Measurements from ENCODE around the gene TESPA1. TPM values are rescaled to one million over a fixed set of nuclear protein-coding genes. Genes with fewer than 3 reads are reported as not detected.

Gene TESPA1
- total and polyA plus RNA-seq, 5 donors = 0.14 to 1.1 (median 0.74) TPM

GRCh38 chr12:54959291-54960018, 25.1 kb downstream of the TESPA1 start:
- H3K9me3 ChIP-seq (ENCODE audit: control insufficient read depth, low read length) = no peaks in the 10 kb centered on the region
- H3K4me1 ChIP-seq (ENCODE audit: control insufficient read depth, insufficient read depth, low read length) = no peaks in the 10 kb centered on the region
- no peak for DNase-seq
- no peak overlapping the region for H3K27ac ChIP-seq (ENCODE audit: low read length)
- WGBS = 57% methylated on average over 10 of the region's 10 CpGs
- intact Hi-C loops (cut with DNase I) = loop anchor here (2.0 to 10.0 kb wide), 7 partner anchors 207 to 362 kb away; no protein-coding TSS in a partner anchor
- no peak for ATAC-seq
- no peak overlapping the region for H3K4me3 ChIP-seq (ENCODE audit: low read length)
- no peaks in the 10 kb centered on the region for H3K27me3 ChIP-seq (ENCODE audit: control insufficient read depth, insufficient read depth)

GRCh38 chr12:54958048-54958658, 26.4 kb downstream of the TESPA1 start:
- no peaks in the 10 kb centered on the region for H3K27me3 ChIP-seq (ENCODE audit: control insufficient read depth, insufficient read depth)
- intact Hi-C loops (cut with DNase I) = loop anchor here (2.0 to 10.0 kb wide), 7 partner anchors 206 to 361 kb away; no protein-coding TSS in a partner anchor
- no peaks in the 10 kb centered on the region for H3K9me3 ChIP-seq (ENCODE audit: control insufficient read depth, low read length)
- 96% methylated on average over 3 of the region's 3 CpGs for WGBS
- no peaks in the 10 kb centered on the region for H3K4me1 ChIP-seq (ENCODE audit: control insufficient read depth, insufficient read depth, low read length)
- peak; percentile 52 to 55 for ATAC-seq
- H3K27ac ChIP-seq (ENCODE audit: low read length) = no peak overlapping the region
- no peak overlapping the region for H3K4me3 ChIP-seq (ENCODE audit: low read length)
- DNase-seq = no peak

- 74% methylated on average over 10 of the region's 10 CpGs for WGBS
- no peaks in the 10 kb centered on the region for H3K9me3 ChIP-seq (ENCODE audit: control insufficient read depth, low read length)
- no peaks in the 10 kb centered on the region for H3K27me3 ChIP-seq (ENCODE audit: control insufficient read depth, insufficient read depth)
- intact Hi-C loops (cut with DNase I) = loop anchor here (5.0 to 10.0 kb wide), 6 partner anchors 205 to 360 kb away; no protein-coding TSS in a partner anchor
- no peak for ATAC-seq
- H3K4me3 ChIP-seq (ENCODE audit: low read length) = no peak overlapping the region
- no peaks in the 10 kb centered on the region for H3K4me1 ChIP-seq (ENCODE audit: control insufficient read depth, insufficient read depth, low read length)
- H3K27ac ChIP-seq (ENCODE audit: low read length) = no peak overlapping the region
- no peak for DNase-seq
Observed at GRCh38 chr12:54956818-54957641, 27.5 kb downstream of the TESPA1 start.

GRCh38 chr12:54956322-54956721, 28.2 kb downstream of the TESPA1 start:
- DNase-seq (no peak), ATAC-seq (peak in 1 of 2 donors; percentile 46)
- H3K9me3 ChIP-seq (ENCODE audit: control insufficient read depth, low read length) = no peaks in the 10 kb centered on the region
- H3K27ac ChIP-seq (ENCODE audit: low read length) = no peak overlapping the region
- no peaks in the 10 kb centered on the region for H3K4me1 ChIP-seq (ENCODE audit: control insufficient read depth, insufficient read depth, low read length)
- H3K27me3 ChIP-seq (ENCODE audit: control insufficient read depth, insufficient read depth) = no peaks in the 10 kb centered on the region
- 61% methylated on average over 5 of the region's 5 CpGs for whole genome bisulfite sequencing
- H3K4me3 ChIP-seq (ENCODE audit: low read length) = no peak overlapping the region
- intact Hi-C loops (cut with DNase I) = loop anchor here (5.0 to 10.0 kb wide), 6 partner anchors 204 to 359 kb away; no protein-coding TSS in a partner anchor

- H3K27me3 ChIP-seq (ENCODE audit: control insufficient read depth, insufficient read depth) = no peaks in the 10 kb centered on the region
- no peaks in the 10 kb centered on the region for H3K4me1 ChIP-seq (ENCODE audit: control insufficient read depth, insufficient read depth, low read length)
- no peak overlapping the region for H3K27ac ChIP-seq (ENCODE audit: low read length)
- ATAC-seq = no peak
- WGBS = 82% methylated on average over 3 of the region's 3 CpGs
- H3K9me3 ChIP-seq (ENCODE audit: control insufficient read depth, low read length) = no peaks in the 10 kb centered on the region
- no peak overlapping the region for H3K4me3 ChIP-seq (ENCODE audit: low read length)
- no peak for DNase-seq
- intact Hi-C loops (cut with DNase I) = loop anchor here (5.0 to 10.0 kb wide), 6 partner anchors 202 to 358 kb away; no protein-coding TSS in a partner anchor
Observed at GRCh38 chr12:54954801-54955200, 29.8 kb downstream of the TESPA1 start.

- intact Hi-C loops (cut with DNase I) = loop anchor here in 2 of 4 donors (10.0 kb wide), 1 partner anchor 229 kb away; no protein-coding TSS in a partner anchor
- no peaks in the 10 kb centered on the region for H3K4me1 ChIP-seq (ENCODE audit: control insufficient read depth, insufficient read depth, low read length)
- H3K4me3 ChIP-seq (ENCODE audit: low read length) = no peak overlapping the region
- no peak for ATAC-seq
- no peak for DNase-seq
- H3K27ac ChIP-seq (ENCODE audit: low read length) = no peak overlapping the region
- no peaks in the 10 kb centered on the region for H3K27me3 ChIP-seq (ENCODE audit: control insufficient read depth, insufficient read depth)
- H3K9me3 ChIP-seq (ENCODE audit: control insufficient read depth, low read length) = no peaks in the 10 kb centered on the region
Observed at GRCh38 chr12:54954228-54954627, 30.3 kb downstream of the TESPA1 start.

- no peaks in the 10 kb centered on the region for H3K4me1 ChIP-seq (ENCODE audit: control insufficient read depth, insufficient read depth, low read length)
- DNase-seq (no peak), ATAC-seq (no peak)
- intact Hi-C loops (cut with DNase I) = loop anchor here in 2 of 4 donors (10.0 kb wide), 1 partner anchor 225 kb away; no protein-coding TSS in a partner anchor
- H3K27ac ChIP-seq (ENCODE audit: low read length) = no peak overlapping the region
- no peaks in the 10 kb centered on the region for H3K27me3 ChIP-seq (ENCODE audit: control insufficient read depth, insufficient read depth)
- 100% methylated on average over 1 of the region's 1 CpG for WGBS
- H3K9me3 ChIP-seq (ENCODE audit: control insufficient read depth, low read length) = no peaks in the 10 kb centered on the region
- no peak overlapping the region for H3K4me3 ChIP-seq (ENCODE audit: low read length)
Observed at GRCh38 chr12:54950071-54950727, 34.4 kb downstream of the TESPA1 start.

GRCh38 chr12:54949073-54949711, 35.4 kb downstream of the TESPA1 start:
- H3K4me1 ChIP-seq (ENCODE audit: control insufficient read depth, insufficient read depth, low read length) = no peaks in the 10 kb centered on the region
- intact Hi-C loops (cut with DNase I) = no loop called here
- WGBS = 41% methylated on average over 2 of the region's 2 CpGs
- H3K27me3 ChIP-seq (ENCODE audit: control insufficient read depth, insufficient read depth) = no peaks in the 10 kb centered on the region
- H3K9me3 ChIP-seq (ENCODE audit: control insufficient read depth, low read length) = no peaks in the 10 kb centered on the region
- no peak for ATAC-seq
- H3K27ac ChIP-seq (ENCODE audit: low read length) = no peak overlapping the region
- no peak for DNase-seq
- H3K4me3 ChIP-seq (ENCODE audit: low read length) = no peak overlapping the region

- no peak for ATAC-seq
- 71% methylated on average over 1 of the region's 1 CpG for WGBS
Observed at GRCh38 chr12:54948171-54948570, 36.4 kb downstream of the TESPA1 start.

GRCh38 chr12:54945082-54945481, 39.5 kb downstream of the TESPA1 start:
- no peaks in the 10 kb centered on the region for H3K4me1 ChIP-seq (ENCODE audit: control insufficient read depth, insufficient read depth, low read length)
- H3K27ac ChIP-seq (ENCODE audit: low read length) = no peak overlapping the region
- no peaks in the 10 kb centered on the region for H3K9me3 ChIP-seq (ENCODE audit: control insufficient read depth, low read length)
- intact Hi-C loops (cut with DNase I) = no loop called here
- no peak overlapping the region for H3K4me3 ChIP-seq (ENCODE audit: low read length)
- H3K27me3 ChIP-seq (ENCODE audit: control insufficient read depth, insufficient read depth) = no peaks in the 10 kb centered on the region
- ATAC-seq (no peak), DNase-seq (no peak)
- WGBS = 69% methylated on average over 2 of the region's 2 CpGs

More at GRCh38 chr12:54948171-54948570, 36.4 kb downstream of the TESPA1 start:
- intact Hi-C loops (cut with DNase I) = no loop called here
- Histone ChIP-seq H3K9me3 (ENCODE audit: control insufficient read depth, low read length) (no peaks in the 10 kb centered on the region), H3K4me3 (ENCODE audit: low read length) (no peak overlapping the region), H3K27ac (ENCODE audit: low read length) (no peak overlapping the region), H3K27me3 (ENCODE audit: control insufficient read depth, insufficient read depth) (no peaks in the 10 kb centered on the region), H3K4me1 (ENCODE audit: control insufficient read depth, insufficient read depth, low read length) (no peaks in the 10 kb centered on the region)
- DNase-seq = no peak

Measured in right cardiac atrium (tissue), 5 donors.